HepG2 (cell line): ENCODE measurements around the gene MOG. TPM values are rescaled to one million over a fixed set of nuclear protein-coding genes. Genes with fewer than 3 reads are reported as not detected.

ENCODE experiments used
- ATAC-seq: fragments of 200-7000 bp; cut with Tn5 transposase; 3 replicates; pipeline ENCODE4 v1.9.1; 2020; ENCODE audit warnings: mild to moderate bottlenecking, moderate library complexity
- BruUV-seq: library from RNA; stranded (reverse); fragments of 400-500 nt; replicated peaks from 2 replicates; lab custom pipeline; 2021; lab: Mats Ljungman, UMichigan
- CTCF ChIA-PET: fragments of 300-600 bp; formaldehyde crosslinking; extraction: SDS; loops from one replicate; lab custom pipeline; 2021; ENCODE audit warnings: low total read pairs, inconsistent platforms, low intra/inter-chr PET ratio; lab: Yijun Ruan, JAX
- POLR2A ChIA-PET: fragments of 350-600 bp; sonication (Branson Sonifier 250); formaldehyde crosslinking; loops from one replicate; lab custom pipeline; 2020; ENCODE audit warnings: antibody characterized with exemption, inconsistent platforms; lab: Yijun Ruan, JAX
- DNase-seq: peaks from one replicate; pipeline ENCODE4 v3.0.0-alpha.2; 2015; ENCODE audit warnings: low spot score
- FAIRE-seq: peaks from 3 replicates; lab custom pipeline; 2011; peaks lifted over from hg19 to GRCh38; lab: Jason Lieb, UNC
- H2AFZ ChIP-seq: one replicate; pipeline ENCODE4 v1.6.1; 2011; ENCODE audit warnings: low read length, inconsistent platforms
- H3K27ac ChIP-seq: fragments of 300-600 bp; 3 replicates; pipeline ENCODE4 v1.8.0; 2011; ENCODE audit warnings: mixed run types, mild to moderate bottlenecking, mixed read lengths, low read length, inconsistent platforms; ENCODE audit not compliant: insufficient read depth; ENCODE audit errors: extremely low read length
- H3K27me3 ChIP-seq, 2 experiments: fragments of 200-600 bp in 1 of 2; 2 replicates in 1 of 2; 3 replicates in 1 of 2; pipeline versions ENCODE4 v1.6.0 to v1.8.0; 2011; ENCODE audit warnings: low read length in 2 of 2, mild to moderate bottlenecking in 2 of 2, moderate library complexity in 2 of 2, inconsistent platforms in 1 of 2; ENCODE audit not compliant: insufficient read depth in 2 of 2, control insufficient read depth in 1 of 2
- H3K36me3 ChIP-seq, 2 experiments: fragments of 200-600 bp in 1 of 2; replicated peaks in 1 of 2; 2 replicates in 1 of 2; 3 replicates in 1 of 2; pipeline versions ENCODE4 v1.5.1 to v1.8.0; 2011; ENCODE audit warnings: low read length in 2 of 2, inconsistent platforms in 1 of 2; ENCODE audit not compliant: insufficient read depth in 2 of 2, control insufficient read depth in 1 of 2
- H3K4me1 ChIP-seq: 2 replicates; pipeline ENCODE4 v1.5.1; 2012; ENCODE audit warnings: low read length, inconsistent platforms; ENCODE audit not compliant: insufficient read depth
- H3K4me2 ChIP-seq: 2 replicates; pipeline ENCODE4 v1.6.0; 2011; ENCODE audit warnings: low read depth, low read length, inconsistent platforms
- H3K4me3 ChIP-seq, 3 experiments: fragments of 200-600 bp in 1 of 3; sonication (generic), shearing (Covaris generic) in 1 of 3; replicated peaks in 1 of 3; 2 replicates each; pipeline ENCODE4 v1.5.1; 2011 to 2016; ENCODE audit warnings: low read length in 3 of 3, inconsistent platforms in 2 of 3, low read depth in 2 of 3, mild to moderate bottlenecking in 2 of 3, control low read depth in 1 of 3, mixed read lengths in 1 of 3; ENCODE audit not compliant: insufficient read depth in 1 of 3
- H3K79me2 ChIP-seq: one replicate; pipeline ENCODE4 v1.6.1; 2011; ENCODE audit warnings: low read length, inconsistent platforms; ENCODE audit not compliant: insufficient read depth
- H3K9ac ChIP-seq: 2 replicates; pipeline ENCODE4 v1.6.0; 2011; ENCODE audit warnings: mild to moderate bottlenecking, low read depth, low read length, inconsistent platforms; ENCODE audit not compliant: insufficient read depth
- H3K9me3 ChIP-seq: 2 replicates; pipeline ENCODE4 v1.5.1; 2012; ENCODE audit warnings: mild to moderate bottlenecking, low read length
- H4K20me1 ChIP-seq: 2 replicates; pipeline ENCODE4 v1.6.0; 2011; ENCODE audit warnings: inconsistent platforms, mild to moderate bottlenecking, low read length, moderate library complexity; ENCODE audit not compliant: insufficient read depth
- ARID3A ChIP-seq: IDR thresholded peaks from 2 replicates; pipeline ENCODE4 v1.6.1; 2012; ENCODE audit warnings: low read depth, low read length, improper control_type of control experiment
- GATA4 ChIP-seq: sonication (generic); IDR thresholded peaks from 2 replicates; pipeline ENCODE4 v1.6.1; 2016; ENCODE audit warnings: antibody characterized with exemption, low read depth, borderline replicate concordance
- HDAC1 ChIP-seq: sonication (generic); formaldehyde crosslinking; IDR thresholded peaks from 2 replicates; pipeline ENCODE4 v1.5.1; 2020; ENCODE audit warnings: mild to moderate bottlenecking, missing genetic modification reagents
- MAZ ChIP-seq, 2 experiments: sonication (generic) in 1 of 2; formaldehyde crosslinking in 1 of 2; IDR thresholded peaks; 2 replicates each; pipeline versions ENCODE4 v1.5.0 to v1.6.1; 2012 to 2020; ENCODE audit warnings: low read depth in 2 of 2, mild to moderate bottlenecking in 2 of 2, borderline replicate concordance in 1 of 2, improper control_type of control experiment in 1 of 2, low read length in 1 of 2, missing genetic modification reagents in 1 of 2, moderate library complexity in 1 of 2
- SMARCC2 ChIP-seq: fragments of 450-650 bp; IDR thresholded peaks from 2 replicates; pipeline ENCODE4 v1.6.1; 2017; ENCODE audit warnings: antibody characterized with exemption, mild to moderate bottlenecking
- SYNCRIP ChIP-seq: fragments of 200-400 bp; formaldehyde crosslinking; IDR thresholded peaks from 2 replicates; pipeline ENCODE4 v1.6.1; 2018; ENCODE audit warnings: mild to moderate bottlenecking, low read depth, low read length; ENCODE audit not compliant: insufficient read depth
- TRIM24 ChIP-seq: sonication (generic); formaldehyde crosslinking; IDR thresholded peaks from 2 replicates; pipeline ENCODE4 v1.8.0; 2022; ENCODE audit warnings: mild to moderate bottlenecking, missing genetic modification reagents
- ZNF101 ChIP-seq: sonication (generic); formaldehyde crosslinking; IDR thresholded peaks from 2 replicates; pipeline ENCODE4 v1.4.0; 2020; ENCODE audit warnings: mild to moderate bottlenecking, low read depth, missing genetic modification reagents, borderline replicate concordance
- ZNF367 ChIP-seq: sonication (generic); formaldehyde crosslinking; IDR thresholded peaks from 2 replicates; pipeline ENCODE4 v1.4.0; 2020; ENCODE audit warnings: missing genetic modification reagents, borderline replicate concordance
- WGBS: methylation state at CpG from one replicate; pipeline ENCODE4 v1.1.6; 2017; ENCODE audit warnings: low lambda C conversion rate; 5-methylcytosine and 5-hydroxymethylcytosine counted together
- in situ Hi-C: cut with HindIII; loops from 2 replicates; pipeline ENCODE4 v1.10.0; 2017; ENCODE audit warnings: low pct_unique_long_range_greater_than_20kb; ENCODE audit not compliant: extremely low pct_ligation_motif_present
- intact Hi-C: fragments of 100-400 bp; cut with micrococcal nuclease; formaldehyde crosslinking; loops from one replicate; pipeline ENCODE4 v1.10.0; 2022; ENCODE audit not compliant: unreplicated experiment
- polyA plus RNA-seq, 8 experiments: library from polyadenylated mRNA; depleted of rRNA in 3 of 8; stranded (reverse) in 7 of 8; unstranded in 1 of 8; fragments of >200 nt; fragmentation: Illumina TruSeq in 4 of 8; extraction: Trizol in 4 of 8; gene quantifications; 2 replicates each; pipeline versions ENCODE4 v1.2.1 to v1.2.3, GENCODE V29; 2011 to 2016; ENCODE audit warnings: low read depth in 4 of 8, missing spikeins in 1 of 8, mixed read lengths in 1 of 8; ENCODE audit not compliant: insufficient read depth in 1 of 8
- total RNA-seq, 5 experiments: library from RNA; depleted of rRNA; stranded (reverse); fragments of >200 nt; fragmentation: Illumina TruSeq; extraction: Trizol; gene quantifications; 2 replicates each; pipeline ENCODE4 v1.2.3, GENCODE V29; 2016; ENCODE audit warnings: low read depth in 1 of 5
- TF ChIP-seq, protein P1 (sequence below): sonication (generic); formaldehyde crosslinking; IDR thresholded peaks from 2 replicates; pipeline ENCODE4 v1.4.0; 2020; ENCODE audit warnings: mild to moderate bottlenecking, low read depth, missing genetic modification reagents
- TF ChIP-seq, protein P2 (sequence below): IDR thresholded peaks from 2 replicates; pipeline ENCODE4 v1.6.1; 2018; ENCODE audit warnings: missing genetic modification reagents

The MOG gene
- total and polyA plus RNA-seq, 2 of the 13 experiments (the other 11 are each of a cell fraction or from before 2014, with no cell fraction given), result not detected

DNA sequence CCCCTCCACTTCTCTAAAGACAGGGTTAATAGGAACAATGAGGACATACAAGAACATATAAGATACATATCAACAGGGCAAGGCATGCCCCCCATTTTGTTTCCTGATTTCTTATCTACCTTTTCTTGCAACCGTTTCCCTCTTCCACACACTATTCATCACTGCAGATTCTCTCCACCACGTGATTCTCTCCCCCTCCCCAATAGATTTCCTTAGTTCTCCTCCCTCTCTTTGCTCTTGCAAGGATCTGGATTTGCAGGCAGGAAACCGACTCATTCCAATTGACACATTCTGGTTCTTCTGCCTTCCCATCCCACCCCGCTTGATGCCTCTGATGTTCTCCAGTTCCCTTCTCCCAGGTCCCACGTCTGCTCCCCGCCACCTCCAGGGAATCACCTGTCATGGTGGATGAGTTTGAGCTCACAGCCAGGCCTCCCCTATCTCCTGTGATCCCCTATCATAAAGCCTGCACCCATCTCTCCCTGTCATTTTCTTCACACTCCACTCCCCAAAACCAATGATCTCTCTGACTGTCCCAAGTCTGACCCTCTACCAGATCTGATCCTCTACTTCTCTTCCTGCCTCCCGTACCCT lies 31.5 kb upstream of the MOG start (continued):
- TF ChIP-seq ARID3A, result no peak
- TF ChIP-seq, all 625 proteins: peak for 0

DNA sequence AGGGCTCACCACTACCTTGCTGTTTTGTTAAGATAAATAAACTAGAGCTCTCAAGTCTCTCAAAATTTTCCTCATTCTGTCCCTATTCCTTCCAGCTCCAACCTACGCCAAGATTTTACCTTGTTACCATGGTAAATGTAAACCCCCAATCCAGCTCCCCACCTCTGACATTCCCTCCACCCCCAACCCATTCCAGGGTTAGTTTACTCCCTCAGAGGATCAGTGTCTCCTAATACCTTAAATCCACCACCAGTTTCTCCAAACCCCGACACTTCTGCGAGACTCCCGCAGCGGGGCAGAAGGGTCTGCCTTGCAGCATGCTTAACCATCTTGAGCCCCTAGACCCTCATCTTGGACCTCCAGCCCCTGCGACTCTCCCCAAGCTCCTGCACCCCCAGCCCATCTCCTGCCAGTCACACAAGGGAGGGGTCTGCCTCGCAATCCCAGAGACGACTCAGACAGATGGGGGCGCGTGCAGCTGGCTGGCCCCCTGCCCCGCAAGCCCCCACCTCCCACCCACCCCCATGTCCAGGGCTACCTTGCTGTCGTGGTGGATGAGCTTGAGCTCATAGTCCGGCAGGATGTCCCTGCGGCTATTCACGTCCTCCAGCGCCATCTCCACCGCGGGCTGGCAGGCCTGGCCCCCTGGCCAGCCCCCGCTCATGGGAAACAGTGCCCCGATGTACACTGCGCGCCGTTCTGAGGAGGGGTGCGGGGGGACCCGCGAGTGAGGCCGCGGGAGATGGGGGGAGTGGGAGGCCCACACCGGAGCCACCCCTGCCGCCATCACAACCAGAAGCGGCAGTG lies 29.7 kb upstream of the MOG start:
- ATAC-seq, result no peak
- Histone ChIP-seq H3K4me2 (no peak overlapping the region), H3K9me3 (no peaks in the 10 kb centered on the region), H3K4me1 (peaks cover 18% of the 10 kb centered on the region), H4K20me1 (no peaks in the 10 kb centered on the region; the same call in 1 of the 2 replicates), H3K4me3 (no peak overlapping the region), H3K79me2 (no peaks in the 10 kb centered on the region), H3K27ac (no peak overlapping the region), H3K9ac (no peak overlapping the region), H3K27me3 (peaks cover 10 to 69% of the 10 kb centered on the region in 2 experiments; a peak in 4 of 5 replicates), H2AFZ (no peak overlapping the region), H3K36me3 (no peaks in the 10 kb centered on the region)
- intact Hi-C loops (no loop called here), in situ Hi-C loops (no loop called here)
- ChIA-PET CTCF (no interaction called here), POLR2A (no interaction called here)
- DNase-seq, result no peak
- 37% methylated on average over 28 of the region's 31 CpGs for WGBS
- BruUV-seq, result no TSS peak
- FAIRE-seq, result no peak
- TF ChIP-seq, protein P1, sequence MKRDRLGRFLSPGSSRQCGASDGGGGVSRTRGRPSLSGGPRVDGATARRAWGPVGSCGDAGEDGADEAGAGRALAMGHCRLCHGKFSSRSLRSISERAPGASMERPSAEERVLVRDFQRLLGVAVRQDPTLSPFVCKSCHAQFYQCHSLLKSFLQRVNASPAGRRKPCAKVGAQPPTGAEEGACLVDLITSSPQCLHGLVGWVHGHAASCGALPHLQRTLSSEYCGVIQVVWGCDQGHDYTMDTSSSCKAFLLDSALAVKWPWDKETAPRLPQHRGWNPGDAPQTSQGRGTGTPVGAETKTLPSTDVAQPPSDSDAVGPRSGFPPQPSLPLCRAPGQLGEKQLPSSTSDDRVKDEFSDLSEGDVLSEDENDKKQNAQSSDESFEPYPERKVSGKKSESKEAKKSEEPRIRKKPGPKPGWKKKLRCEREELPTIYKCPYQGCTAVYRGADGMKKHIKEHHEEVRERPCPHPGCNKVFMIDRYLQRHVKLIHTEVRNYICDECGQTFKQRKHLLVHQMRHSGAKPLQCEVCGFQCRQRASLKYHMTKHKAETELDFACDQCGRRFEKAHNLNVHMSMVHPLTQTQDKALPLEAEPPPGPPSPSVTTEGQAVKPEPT (CRISPR knock-in tag), result no peak
- TF ChIP-seq HDAC1, result no peak
- TF ChIP-seq ZNF367 (CRISPR knock-in tag), result no peak
- TF ChIP-seq, protein P2, sequence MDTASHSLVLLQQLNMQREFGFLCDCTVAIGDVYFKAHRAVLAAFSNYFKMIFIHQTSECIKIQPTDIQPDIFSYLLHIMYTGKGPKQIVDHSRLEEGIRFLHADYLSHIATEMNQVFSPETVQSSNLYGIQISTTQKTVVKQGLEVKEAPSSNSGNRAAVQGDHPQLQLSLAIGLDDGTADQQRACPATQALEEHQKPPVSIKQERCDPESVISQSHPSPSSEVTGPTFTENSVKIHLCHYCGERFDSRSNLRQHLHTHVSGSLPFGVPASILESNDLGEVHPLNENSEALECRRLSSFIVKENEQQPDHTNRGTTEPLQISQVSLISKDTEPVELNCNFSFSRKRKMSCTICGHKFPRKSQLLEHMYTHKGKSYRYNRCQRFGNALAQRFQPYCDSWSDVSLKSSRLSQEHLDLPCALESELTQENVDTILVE (CRISPR knock-in tag), result no peak
- no peak for TF ChIP-seq GATA4
- no peak for TF ChIP-seq TRIM24 (CRISPR knock-in tag)
- no peak for TF ChIP-seq ZNF101 (CRISPR knock-in tag)
- no peak for TF ChIP-seq SMARCC2
- TF ChIP-seq SYNCRIP, result no peak
- no peak for TF ChIP-seq MAZ (IDR thresholded peaks at IDR 0.05; ENCODE audit: borderline replicate concordance, low read depth, low read length)
- no peak for TF ChIP-seq MAZ (CRISPR knock-in tag; IDR thresholded peaks at IDR 0.05; ENCODE audit: low read depth)
